ENCODE data around the gene KCNC4.

The KCNC4 gene

DNA sequence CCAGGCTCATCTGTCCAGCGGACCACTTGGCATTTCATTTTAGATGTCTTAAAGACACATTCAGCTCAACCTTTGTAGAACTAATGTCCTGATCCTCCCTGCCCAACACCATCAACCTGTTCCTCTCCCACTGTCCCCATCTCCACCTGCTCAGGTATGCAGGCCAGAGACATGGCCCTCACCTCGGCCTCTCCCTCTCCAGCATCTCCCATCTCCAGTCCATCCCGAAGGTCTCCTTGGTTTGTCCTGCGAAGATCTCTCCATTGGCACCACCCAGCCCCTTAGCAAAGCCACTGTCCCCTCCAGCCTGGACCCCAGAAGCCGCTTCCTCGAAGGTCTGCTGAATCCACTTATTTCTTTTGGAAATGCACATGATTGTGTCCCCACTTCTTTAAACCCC lies 20.9 kb upstream of the KCNC4 start:
- no peak for DNase-seq

DNA sequence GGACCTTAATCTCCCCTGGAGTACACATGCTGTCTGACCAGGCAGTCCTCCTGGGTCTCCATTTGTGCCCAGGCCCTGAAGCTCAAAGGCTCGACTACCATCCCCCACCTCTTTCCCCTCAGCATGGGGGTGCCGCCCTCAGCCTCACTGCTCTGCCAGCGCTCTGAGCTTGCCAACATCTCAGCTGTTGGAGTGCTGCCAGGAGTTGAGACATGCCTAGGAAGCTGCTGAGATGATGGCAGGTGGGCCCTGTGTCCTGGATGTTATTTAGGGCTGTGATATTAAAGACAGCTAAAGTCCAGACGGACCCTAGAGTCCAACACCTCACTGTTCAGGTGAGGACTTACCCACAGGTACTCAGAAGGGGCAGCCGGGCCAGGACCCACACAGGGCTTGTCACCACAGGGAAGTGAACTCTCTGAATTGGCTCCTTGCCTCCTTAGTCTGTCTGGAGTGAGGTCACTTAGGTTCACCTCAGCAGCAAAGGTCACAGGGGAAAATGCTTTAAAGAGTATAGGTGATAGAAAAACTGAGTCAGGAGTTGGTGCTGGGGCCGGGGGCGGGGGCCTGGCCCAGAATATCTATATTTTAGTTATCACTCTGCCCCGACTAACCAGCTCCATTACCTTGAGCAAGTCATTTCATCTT lies 19.7 kb upstream of the KCNC4 start:
- peak; percentile 45 for DNase-seq

GRCh38 chr1:110192541-110192940 lies 17.6 kb upstream of the KCNC4 start:
- no peak for DNase-seq

GRCh38 chr1:110195196-110195595 lies 14.9 kb upstream of the KCNC4 start:
- DNase-seq = no peak

DNA sequence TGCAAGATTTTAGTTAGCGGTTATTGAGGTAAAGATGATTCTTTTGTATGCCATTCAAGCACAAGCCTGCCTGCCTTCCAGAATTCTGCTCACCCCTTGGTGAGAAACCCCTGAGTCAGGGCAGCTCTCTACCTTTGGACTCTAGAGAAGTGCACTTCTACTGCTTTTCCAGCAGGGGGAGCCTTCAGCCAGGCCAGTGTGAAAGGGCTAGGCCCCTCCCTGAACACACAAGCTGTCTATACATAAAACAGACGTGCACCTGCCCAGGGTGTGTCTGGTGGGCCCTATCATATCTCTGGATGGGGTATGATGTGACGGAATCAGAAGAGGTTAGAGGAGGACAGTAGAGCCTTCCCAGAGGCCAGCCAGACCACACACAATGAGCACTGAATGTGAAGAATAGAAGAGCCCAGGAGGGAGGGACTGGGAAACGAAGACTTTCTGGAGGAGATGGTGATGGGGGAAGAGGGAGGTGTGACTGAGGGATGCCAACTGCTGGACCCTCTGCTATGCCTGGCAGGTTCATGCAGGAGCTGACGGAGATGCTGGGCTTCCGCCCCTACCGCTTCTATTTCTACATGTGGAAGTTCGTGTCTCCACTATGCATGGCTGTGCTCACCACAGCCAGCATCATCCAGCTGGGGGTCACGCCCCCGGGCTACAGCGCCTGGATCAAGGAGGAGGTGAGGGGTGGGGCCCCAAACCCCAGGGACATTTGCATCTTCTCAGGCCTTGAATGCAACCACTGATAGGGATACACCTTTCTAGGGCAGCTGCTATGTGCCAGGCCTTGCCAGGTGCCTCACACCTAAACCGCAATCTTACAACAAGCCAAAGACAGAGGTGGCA lies 13.0 kb upstream of the KCNC4 start:
- DNase-seq = no peak

GRCh38 chr1:110197905-110198629 lies 12.0 kb upstream of the KCNC4 start:
- no peak for DNase-seq

DNA sequence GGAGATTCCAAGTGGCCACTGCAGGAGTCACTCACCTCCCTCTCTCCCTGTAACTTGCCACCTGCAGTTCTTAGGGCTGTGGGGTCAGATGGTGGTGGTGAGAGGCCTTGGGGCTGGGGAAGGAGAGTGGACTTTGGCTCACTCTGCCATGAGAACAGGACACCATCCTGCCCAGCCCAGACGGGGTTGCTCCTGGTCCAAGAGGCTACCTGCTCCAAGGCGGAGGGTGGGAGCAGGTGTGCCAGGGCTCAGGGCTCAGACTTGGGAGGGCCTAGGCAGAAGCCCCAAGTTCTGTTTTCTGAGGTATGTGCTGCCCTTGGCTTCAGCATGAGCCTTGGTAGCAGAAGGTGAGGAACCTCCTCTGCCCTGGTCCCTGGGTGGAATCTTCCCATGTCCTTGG lies 11.4 kb upstream of the KCNC4 start:
- no peak for DNase-seq

DNA sequence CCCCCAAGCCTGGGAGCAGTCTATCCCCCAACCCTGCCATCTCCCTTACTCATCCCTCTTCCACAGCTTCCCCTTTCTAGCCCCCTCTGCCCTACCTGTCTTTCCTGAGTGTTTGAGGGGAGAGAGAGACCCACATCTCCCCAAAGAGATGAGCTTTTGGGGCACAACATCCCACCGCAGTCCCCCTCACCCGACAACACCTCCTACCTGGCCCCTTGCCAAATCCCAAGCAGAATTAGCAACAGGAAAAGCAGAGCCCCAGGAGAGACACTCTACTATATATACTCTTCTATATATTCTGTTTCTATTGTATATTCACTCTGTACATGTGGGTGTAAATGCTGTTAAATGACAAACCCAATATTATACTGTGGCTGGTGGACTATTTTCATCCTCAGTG lies 9.9 kb upstream of the KCNC4 start:
- no peak for DNase-seq

DNA sequence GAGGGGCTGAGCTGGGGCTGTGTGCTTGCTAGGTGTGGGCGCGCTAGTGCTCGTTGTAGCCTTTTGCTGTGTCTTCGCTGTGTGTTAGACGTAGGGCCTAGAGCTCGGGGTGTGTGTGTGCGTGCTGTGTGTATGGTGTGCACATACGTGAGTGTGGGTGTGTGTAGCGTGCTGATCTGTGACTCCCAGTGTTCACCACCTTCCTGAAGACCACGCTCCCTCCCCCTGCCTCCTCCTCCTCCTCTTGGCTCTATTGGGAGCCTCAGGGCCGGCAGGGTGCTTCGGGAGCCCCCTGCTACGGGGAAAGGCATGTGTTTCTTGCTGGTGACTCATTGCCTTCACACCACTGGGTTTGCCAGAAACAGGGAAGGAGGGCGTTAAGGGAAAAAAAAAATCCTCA lies 9.4 kb upstream of the KCNC4 start:
- no peak for DNase-seq

- DNase-seq = no peak
Measured at GRCh38 chr1:110201157-110201825, 8.8 kb upstream of the KCNC4 start.

DNA sequence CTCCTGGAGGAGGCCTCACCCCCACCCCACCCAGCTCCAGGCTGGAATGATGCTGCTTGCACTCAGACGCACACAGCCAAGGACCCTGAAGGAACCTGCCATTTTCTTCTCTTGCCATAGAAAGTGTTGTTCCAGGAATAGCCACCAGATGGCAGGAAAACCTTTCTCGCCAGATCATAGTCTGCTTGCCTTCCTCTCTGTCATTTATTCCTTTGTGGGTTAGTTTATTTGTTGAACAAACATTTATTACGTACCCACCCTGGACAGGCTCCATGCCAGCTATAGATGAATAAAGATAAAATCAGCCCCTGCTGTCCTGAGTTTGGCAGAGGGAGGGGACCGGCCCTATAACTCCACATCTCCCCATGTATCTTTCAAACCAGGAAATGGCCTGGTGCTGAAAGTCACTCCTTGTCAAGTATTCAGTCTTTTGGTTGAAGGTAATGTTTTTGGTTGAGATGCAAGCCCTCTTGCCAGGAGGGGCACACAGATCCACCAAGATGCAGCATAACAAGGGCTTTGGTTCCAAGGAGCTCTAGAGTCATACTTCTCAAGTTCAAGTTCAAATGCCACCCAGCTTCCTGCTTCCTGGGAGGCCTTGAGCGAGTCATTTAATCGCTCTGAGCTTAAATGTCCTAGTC lies 7.0 kb upstream of the KCNC4 start:
- DNase-seq = peak; percentile 56

DNA sequence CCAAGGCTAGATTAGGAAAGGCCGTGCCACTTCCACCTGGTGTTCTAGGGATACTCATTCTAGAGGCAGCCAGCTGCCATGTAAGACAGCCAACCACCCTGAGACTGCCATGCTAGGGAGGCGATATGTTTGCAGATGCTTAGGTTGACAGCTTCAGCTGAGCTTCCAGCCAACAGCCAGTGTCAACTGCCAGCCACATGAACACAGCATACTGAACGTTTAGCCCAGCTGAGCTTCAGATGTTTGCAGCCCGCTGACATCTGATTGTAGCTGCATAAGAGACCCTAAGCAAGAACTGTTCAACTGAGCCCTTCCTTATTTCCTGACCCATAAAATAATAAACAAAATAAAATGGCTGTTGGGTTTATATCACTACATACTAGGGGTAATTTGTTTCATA lies 5.0 kb upstream of the KCNC4 start:
- no peak for DNase-seq

DNA sequence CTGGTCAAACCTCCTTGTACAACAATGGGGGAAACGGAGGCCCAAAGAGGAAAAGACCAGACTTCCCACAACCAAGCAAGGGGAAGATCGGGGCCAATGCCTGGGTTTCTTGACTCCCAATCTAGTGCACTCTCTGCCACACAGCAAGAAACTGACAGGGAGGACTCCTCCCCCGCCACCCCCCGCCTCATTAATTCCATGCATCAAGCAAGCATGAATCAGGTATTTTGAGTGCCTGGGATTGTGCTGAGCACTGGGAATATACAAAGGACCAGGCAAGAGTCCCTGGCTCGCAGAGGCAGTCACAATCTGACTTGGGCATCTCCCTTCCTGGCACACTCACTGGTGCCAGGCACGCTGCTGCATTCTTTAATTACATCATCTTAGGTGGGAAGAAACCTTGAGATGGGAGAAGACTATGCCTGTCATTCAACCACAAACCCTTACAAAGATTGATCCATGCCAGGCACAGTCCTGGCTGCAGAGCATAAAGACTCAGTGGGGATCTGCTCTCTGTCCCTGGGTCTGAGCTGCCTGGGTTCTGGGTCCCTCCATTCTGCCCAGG lies 4.4 kb upstream of the KCNC4 start:
- DNase-seq = no peak

- no peak for DNase-seq
Measured at GRCh38 chr1:110206261-110206920, 3.7 kb upstream of the KCNC4 start.

DNA sequence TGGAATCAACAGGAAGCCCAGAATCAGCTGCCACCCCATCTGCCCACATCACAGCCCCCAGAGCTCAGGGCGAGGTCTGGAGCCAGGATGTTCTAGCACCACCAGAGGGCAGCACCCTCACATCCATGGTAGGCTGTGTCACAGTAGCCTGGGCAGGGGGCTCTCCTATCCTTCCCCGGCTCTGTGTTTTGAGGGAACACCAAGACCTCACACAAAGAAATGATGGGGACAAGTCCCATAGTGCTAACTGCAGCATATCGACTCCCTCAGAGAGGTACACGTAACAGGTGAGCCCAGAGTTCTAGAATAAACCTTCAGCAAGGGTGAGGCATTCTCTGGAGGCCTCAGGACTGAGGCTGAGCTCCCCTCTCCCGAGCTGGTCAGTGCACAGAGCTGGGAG lies 2.3 kb upstream of the KCNC4 start:
- DNase-seq = peak; percentile 58

GRCh38 chr1:110208916-110209645 lies 1.0 kb upstream of the KCNC4 start:
- DNase-seq = no peak

- peak; percentile 51 for DNase-seq
Measured at GRCh38 chr1:110210604-110211495, 736 bp downstream of the KCNC4 start.

DNA sequence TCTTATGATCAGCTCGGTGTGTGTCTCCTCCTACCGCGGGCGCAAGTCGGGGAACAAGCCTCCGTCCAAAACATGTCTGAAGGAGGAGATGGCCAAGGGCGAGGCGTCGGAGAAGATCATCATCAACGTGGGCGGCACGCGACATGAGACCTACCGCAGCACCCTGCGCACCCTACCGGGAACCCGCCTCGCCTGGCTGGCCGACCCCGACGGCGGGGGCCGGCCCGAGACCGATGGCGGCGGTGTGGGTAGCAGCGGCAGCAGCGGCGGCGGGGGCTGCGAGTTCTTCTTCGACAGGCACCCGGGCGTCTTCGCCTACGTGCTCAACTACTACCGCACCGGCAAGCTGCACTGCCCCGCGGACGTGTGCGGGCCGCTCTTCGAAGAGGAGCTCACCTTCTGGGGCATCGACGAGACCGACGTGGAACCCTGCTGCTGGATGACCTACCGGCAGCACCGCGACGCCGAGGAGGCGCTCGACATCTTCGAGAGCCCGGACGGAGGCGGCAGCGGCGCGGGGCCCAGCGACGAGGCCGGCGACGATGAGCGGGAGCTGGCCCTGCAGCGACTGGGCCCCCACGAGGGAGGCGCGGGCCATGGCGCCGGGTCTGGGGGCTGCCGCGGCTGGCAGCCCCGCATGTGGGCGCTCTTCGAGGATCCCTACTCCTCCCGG lies 1.5 kb downstream of the KCNC4 start:
- DNase-seq = no peak
